HUES64 (cell line): ENCODE measurements around the gene TMTC2.

Source experiments
- H3K27ac ChIP-seq: 2 replicates; pipeline ENCODE4 v1.7.0; 2013; ENCODE audit warnings: low read depth, low read length, inconsistent platforms
- H3K27me3 ChIP-seq: 2 replicates; pipeline ENCODE4 v1.6.1; 2013; ENCODE audit warnings: mild to moderate bottlenecking, low read length; ENCODE audit not compliant: insufficient read depth
- H3K36me3 ChIP-seq: 2 replicates; pipeline ENCODE4 v1.6.1; 2013; ENCODE audit warnings: mild to moderate bottlenecking, low read length; ENCODE audit not compliant: insufficient read depth
- H3K4me1 ChIP-seq: 2 replicates; pipeline ENCODE4 v1.6.1; 2013; ENCODE audit warnings: mild to moderate bottlenecking, low read length, moderate library complexity; ENCODE audit not compliant: insufficient read depth
- H3K4me3 ChIP-seq: 2 replicates; pipeline ENCODE4 v1.5.1; 2013; ENCODE audit warnings: mild to moderate bottlenecking, low read length, moderate library complexity
- H3K9ac ChIP-seq: 2 replicates; pipeline ENCODE4 v1.6.1; 2013; ENCODE audit warnings: mild to moderate bottlenecking, low read depth, low read length
- H3K9me3 ChIP-seq: 2 replicates; pipeline ENCODE4 v1.6.1; 2013; ENCODE audit warnings: low read depth, low read length; ENCODE audit not compliant: insufficient read depth
- WGBS: fragments of 150-250, 120-280 bp; methylation state at CpG from one replicate; pipeline ENCODE4 v1.1.7; 2013; ENCODE audit warnings: missing lambda C conversion rate; 5-methylcytosine and 5-hydroxymethylcytosine counted together

The TMTC2 gene

DNA sequence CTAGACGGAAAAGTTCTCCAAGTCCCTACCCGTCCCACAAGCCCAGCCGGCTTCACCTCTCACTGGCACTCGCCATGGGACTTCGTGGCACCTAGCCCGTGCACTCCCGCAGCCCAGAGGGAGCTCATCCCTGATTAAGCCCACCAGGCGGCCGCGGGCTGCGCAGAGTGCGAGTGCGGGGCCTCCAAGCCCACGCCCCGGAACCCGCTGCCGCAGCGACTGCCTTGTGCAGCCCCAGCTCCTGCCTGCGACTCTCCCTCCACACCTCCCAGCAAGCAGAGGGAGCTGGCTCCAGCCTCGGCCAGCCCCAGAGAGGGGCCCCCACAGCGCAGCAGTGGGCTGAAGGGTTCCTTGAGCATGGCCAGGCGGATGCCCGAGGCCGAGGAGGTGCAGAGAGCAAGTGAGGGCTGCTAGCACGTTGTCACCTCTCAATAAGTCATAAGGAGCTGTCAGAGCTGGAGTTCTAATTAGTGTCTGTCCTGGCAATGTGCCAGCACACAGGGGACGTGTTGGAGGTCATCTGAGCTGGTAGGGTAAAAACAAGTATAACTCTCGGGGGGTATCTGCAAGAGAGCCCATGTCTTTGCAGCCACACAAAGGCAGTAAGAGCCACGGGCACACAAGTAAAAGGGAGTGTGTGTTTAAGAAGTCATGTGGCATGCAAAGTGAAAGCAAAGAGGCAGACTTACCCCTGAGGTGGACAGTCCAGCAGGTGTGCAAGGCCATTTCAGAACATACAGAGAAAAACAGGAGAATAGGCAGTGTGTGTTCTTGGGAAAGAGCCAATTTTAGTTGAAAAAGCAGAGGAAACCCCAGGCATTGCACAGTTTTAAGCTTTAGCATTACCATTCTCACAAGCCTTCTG is 27.1 kb upstream of the TMTC2 start:
- H3K4me3 ChIP-seq = no peak overlapping the region
- peaks cover 7% of the 10 kb centered on the region; the same call in 1 of the 2 replicates for H3K4me1 ChIP-seq
- peaks cover 7% of the 10 kb centered on the region; the same call in 1 of the 2 replicates for H3K9me3 ChIP-seq
- H3K27ac ChIP-seq = no peak overlapping the region
- no peak overlapping the region for H3K9ac ChIP-seq
- no peaks in the 10 kb centered on the region for H3K36me3 ChIP-seq
- no peaks in the 10 kb centered on the region for H3K27me3 ChIP-seq
- 96% methylated on average over 28 of the region's 28 CpGs for WGBS

DNA sequence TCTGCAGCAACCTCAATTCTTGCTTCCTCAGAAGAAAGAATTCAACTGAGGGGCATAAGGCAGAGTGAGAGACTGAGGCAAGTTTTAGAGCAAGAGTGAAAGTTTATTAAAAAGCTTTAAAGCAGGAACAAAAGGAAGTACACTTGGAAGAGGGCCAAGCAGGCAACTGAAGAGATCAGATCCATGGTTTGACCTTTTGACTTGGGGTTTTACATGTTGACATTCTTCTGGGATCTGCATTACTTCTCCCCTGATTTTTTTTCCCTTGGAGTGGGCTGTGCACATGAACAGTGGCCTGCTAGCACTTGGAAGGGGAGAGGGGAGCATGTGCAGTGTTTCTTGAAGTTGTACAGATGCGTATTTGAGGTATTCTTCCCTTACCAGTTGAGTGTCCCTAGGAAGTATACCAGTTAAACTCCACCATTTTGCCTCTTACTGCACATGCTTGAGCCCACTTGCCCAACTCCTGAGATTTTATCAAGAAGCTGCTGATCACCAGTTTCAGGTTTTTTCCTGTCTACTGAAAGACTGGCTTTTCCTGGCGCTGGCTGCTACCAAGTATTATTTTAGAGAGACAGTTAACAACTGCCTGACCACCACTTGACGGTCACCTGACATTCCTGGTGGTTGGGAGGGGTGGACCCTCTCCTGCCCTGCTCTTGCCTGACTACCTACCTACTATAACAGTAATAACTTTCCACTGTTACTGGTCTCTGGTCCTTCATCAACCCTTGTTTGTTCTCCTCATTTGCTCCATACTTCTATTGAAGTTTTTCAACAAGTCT is 26.0 kb upstream of the TMTC2 start:
- Histone ChIP-seq H3K27ac (no peak overlapping the region), H3K36me3 (no peaks in the 10 kb centered on the region)

DNA sequence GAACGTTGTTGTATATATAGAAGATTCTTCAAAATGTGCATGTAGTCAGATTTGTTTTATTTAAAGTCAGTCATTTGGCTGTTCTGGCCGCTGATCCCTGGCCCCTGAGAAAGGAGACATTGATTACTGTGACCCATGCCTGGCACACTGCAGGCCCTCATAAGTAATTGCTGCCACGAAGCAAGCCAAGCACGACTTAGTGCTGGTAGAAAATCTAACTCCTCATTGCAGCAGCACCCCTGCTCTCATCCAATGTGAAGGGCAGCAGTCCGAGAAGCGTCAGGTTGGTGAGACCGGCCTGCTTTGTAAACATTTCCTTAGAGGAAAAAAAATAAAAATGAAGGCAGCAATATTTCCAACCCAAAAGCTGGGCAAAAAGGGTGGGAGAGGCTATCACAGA is 22.8 kb upstream of the TMTC2 start:
- 82% methylated on average over 7 of the region's 7 CpGs for WGBS
- Histone ChIP-seq H3K36me3 (no peaks in the 10 kb centered on the region), H3K4me3 (no peak overlapping the region)

More for the DNA sequence above, 26.0 kb upstream of the TMTC2 start:
- Histone ChIP-seq H3K9ac (no peak overlapping the region), H3K4me1 (peaks cover 16% of the 10 kb centered on the region), H3K4me3 (no peak overlapping the region), H3K9me3 (peaks cover 6% of the 10 kb centered on the region; the same call in 1 of the 2 replicates), H3K27me3 (no peaks in the 10 kb centered on the region)
- WGBS = 94% methylated on average over 3 of the region's 3 CpGs

GRCh38 chr12:82665142-82665923 is 21.4 kb upstream of the TMTC2 start:
- Histone ChIP-seq H3K36me3 (no peaks in the 10 kb centered on the region), H3K9ac (no peak overlapping the region), H3K27me3 (no peaks in the 10 kb centered on the region), H3K4me3 (no peak overlapping the region), H3K27ac (no peak overlapping the region), H3K4me1 (peaks cover 23% of the 10 kb centered on the region), H3K9me3 (no peaks in the 10 kb centered on the region)
- 71% methylated on average over 3 of the region's 3 CpGs for WGBS

More for the DNA sequence above, 22.8 kb upstream of the TMTC2 start:
- Histone ChIP-seq H3K4me1 (peaks cover 23% of the 10 kb centered on the region), H3K9me3 (no peaks in the 10 kb centered on the region), H3K27me3 (no peaks in the 10 kb centered on the region), H3K27ac (no peak overlapping the region), H3K9ac (no peak overlapping the region)

- H3K36me3 ChIP-seq = no peaks in the 10 kb centered on the region
- peaks cover 23% of the 10 kb centered on the region for H3K4me1 ChIP-seq
- no peak overlapping the region for H3K9ac ChIP-seq
- H3K9me3 ChIP-seq = no peaks in the 10 kb centered on the region
- H3K27me3 ChIP-seq = no peaks in the 10 kb centered on the region
- H3K27ac ChIP-seq = no peak overlapping the region
- no peak overlapping the region for H3K4me3 ChIP-seq
- WGBS = 90% methylated on average over 1 of the region's 1 CpG
Observed at GRCh38 chr12:82666830-82667229, 19.9 kb upstream of the TMTC2 start.

DNA sequence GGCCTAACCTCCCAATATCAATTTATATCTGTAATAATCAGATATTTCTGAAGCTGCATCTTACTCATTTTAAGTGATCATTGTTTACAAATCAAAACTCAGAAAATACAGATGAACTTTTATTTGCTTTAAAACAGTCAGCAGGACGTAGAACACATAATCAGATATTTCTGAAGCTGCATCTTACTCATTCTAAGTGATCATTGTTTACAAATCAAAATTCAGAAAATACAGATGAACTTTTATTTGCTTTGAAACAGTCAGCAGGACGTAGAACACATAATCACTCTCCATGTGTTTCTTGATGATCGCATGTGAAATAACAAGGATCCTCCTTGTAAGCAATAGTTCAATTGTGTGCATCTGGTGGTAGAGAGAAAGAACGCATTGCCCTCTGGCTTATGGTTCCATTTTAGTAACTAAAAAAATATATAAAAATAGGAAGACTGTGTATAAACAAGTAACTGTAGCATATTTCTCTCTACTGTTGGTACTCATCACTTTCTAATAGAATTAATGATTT is 15.0 kb upstream of the TMTC2 start:
- Histone ChIP-seq H3K9me3 (no peaks in the 10 kb centered on the region), H3K9ac (no peak overlapping the region), H3K27ac (no peak overlapping the region), H3K4me1 (no peaks in the 10 kb centered on the region), H3K4me3 (no peak overlapping the region), H3K27me3 (no peaks in the 10 kb centered on the region), H3K36me3 (no peaks in the 10 kb centered on the region)
- 89% methylated on average over 3 of the region's 4 CpGs for WGBS

GRCh38 chr12:82672811-82673495 is 13.8 kb upstream of the TMTC2 start:
- no peak overlapping the region for H3K4me3 ChIP-seq
- no peaks in the 10 kb centered on the region for H3K9me3 ChIP-seq
- H3K27me3 ChIP-seq = no peaks in the 10 kb centered on the region
- WGBS = 92% methylated on average over 4 of the region's 4 CpGs
- no peak overlapping the region for H3K9ac ChIP-seq
- H3K27ac ChIP-seq = no peak overlapping the region
- no peaks in the 10 kb centered on the region for H3K4me1 ChIP-seq
- no peaks in the 10 kb centered on the region for H3K36me3 ChIP-seq

- no peak overlapping the region for H3K9ac ChIP-seq
- no peak overlapping the region for H3K4me3 ChIP-seq
- H3K27me3 ChIP-seq = no peaks in the 10 kb centered on the region
- H3K9me3 ChIP-seq = no peaks in the 10 kb centered on the region
- no peak overlapping the region for H3K27ac ChIP-seq
- no peaks in the 10 kb centered on the region for H3K4me1 ChIP-seq
- 86% methylated on average over 1 of the region's 1 CpG for WGBS
- no peaks in the 10 kb centered on the region for H3K36me3 ChIP-seq
Observed at GRCh38 chr12:82673698-82674097, 13.0 kb upstream of the TMTC2 start.

DNA sequence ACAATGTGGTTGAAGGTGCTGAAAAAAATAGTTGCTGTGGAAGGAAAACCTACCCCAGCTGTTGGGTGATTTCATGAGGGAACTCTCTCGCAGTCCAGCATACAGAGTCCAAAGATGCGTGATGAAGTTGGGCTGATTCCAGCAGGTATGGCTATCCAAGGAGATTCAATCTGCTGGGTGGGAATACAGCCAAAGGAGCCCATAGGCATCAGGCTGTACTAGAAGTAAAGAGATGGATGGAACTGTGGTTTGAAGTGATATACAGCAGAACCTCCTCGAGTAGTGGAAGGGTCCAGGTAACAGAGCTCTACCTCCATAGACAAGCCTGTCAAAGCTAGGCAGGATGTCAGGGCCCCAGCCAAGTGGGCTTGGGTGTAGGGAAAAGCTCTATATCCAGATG is 11.5 kb upstream of the TMTC2 start:
- 91% methylated on average over 3 of the region's 3 CpGs for WGBS
- H3K27ac ChIP-seq = no peak overlapping the region
- H3K9ac ChIP-seq = no peak overlapping the region
- no peaks in the 10 kb centered on the region for H3K27me3 ChIP-seq
- H3K4me1 ChIP-seq = no peaks in the 10 kb centered on the region
- H3K9me3 ChIP-seq = no peaks in the 10 kb centered on the region
- no peak overlapping the region for H3K4me3 ChIP-seq
- H3K36me3 ChIP-seq = no peaks in the 10 kb centered on the region

DNA sequence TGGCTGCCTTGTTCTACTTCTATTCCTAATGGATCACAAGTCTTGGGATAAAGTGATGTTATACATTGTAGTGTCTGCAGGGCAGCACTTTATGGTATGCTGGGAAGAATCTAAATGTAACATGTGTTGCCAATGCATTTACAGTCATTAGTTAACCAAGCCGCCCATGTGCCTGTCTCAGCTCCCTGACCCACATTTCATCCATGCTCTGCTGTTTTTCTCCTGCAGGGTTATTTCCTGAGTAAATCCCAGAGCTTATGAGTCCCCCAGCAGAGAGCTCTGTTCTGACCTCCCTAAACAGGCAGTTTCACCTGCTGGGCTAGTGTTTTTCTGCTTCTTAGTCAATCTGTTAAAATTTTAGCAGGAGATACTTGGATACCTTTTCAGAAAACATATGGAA is 4.4 kb upstream of the TMTC2 start:
- H3K4me3 ChIP-seq = no peak overlapping the region
- WGBS = 87% methylated on average over 1 of the region's 1 CpG
- peaks cover 3% of the 10 kb centered on the region for H3K4me1 ChIP-seq
- H3K9ac ChIP-seq = no peak overlapping the region
- no peak overlapping the region for H3K27ac ChIP-seq
- no peaks in the 10 kb centered on the region for H3K27me3 ChIP-seq
- no peaks in the 10 kb centered on the region for H3K9me3 ChIP-seq
- H3K36me3 ChIP-seq = no peaks in the 10 kb centered on the region
